GM21528 (cell line): ENCODE results near the gene CAPS.
A peak's percentile ranks its signal among the peaks of the same experiment; 100 is the strongest.

ENCODE experiments used
- ATAC-seq: cut with Tn5 transposase; IDR thresholded peaks from one replicate; pipeline ENCODE4 v1.9.1; 2021; ENCODE audit warnings: mild to moderate bottlenecking, moderate library complexity; ENCODE audit not compliant: unreplicated experiment, low FRiP score

CAPS gene

DNA sequence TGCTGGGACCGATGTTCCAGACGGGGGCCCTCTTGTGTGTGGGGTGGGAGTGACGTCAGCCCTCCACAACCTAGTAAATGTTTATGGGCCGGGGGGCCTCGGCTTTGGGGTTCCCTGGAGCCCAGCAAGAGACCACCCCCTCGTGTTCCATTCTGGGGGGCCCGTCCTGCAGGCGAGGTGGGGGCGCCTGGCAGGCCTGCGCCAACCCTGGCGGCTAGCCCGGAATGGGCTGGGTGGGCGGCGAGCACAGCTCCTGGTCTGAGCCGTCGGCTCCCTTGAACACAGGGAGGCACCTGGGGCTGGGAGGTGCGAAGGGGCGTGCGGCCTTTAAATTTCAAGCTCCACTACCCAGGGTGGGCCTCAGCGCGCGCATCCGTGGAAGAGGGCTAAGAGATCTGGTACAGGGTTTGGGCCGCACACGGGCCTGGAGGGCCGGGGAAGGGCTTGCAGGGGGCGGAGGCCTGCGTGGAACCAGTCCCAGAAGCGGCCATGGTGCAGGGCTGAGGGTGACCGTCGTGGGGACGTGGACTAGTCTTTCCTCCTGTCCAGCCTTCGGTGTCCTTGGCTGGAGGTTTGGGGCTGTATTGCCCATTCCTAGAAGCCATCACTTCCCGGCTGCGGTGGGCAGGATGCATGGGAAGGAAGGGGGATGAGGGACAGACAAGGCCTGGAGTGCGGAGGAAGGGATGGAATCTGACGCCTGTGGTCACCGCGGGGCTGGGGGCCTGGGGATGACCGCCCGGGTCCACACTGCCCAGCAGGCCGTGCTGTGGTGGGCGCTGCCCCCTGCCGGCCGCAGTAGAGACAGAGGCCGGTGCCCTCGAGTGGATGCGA is 21.9 kb upstream of the CAPS start:
- no peak for ATAC-seq

DNA sequence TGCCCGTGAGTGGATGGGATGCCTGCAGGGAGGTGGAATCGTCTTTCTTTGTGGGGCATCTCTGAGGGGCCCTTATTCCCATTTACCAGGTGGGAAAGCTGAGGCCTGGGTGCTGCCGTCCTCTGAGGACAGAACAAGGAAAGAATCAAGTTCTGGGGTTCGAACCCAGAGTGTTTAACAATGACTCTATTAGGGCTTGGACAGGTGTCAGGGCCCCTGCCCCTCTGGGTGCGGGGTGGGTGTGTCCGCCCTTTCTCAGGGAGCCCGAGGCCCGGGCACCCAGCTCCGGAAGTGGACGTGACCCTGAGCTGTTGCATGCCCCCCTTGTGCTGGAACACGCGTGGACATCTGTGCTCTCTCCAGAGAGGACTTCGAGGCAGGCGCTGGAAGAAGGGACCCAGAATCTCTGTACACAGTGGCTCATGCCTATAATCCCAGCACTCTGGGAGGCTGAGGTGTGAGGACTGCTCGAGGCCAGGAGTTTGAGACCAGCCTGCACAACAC is 21.2 kb upstream of the CAPS start:
- no peak for ATAC-seq

DNA sequence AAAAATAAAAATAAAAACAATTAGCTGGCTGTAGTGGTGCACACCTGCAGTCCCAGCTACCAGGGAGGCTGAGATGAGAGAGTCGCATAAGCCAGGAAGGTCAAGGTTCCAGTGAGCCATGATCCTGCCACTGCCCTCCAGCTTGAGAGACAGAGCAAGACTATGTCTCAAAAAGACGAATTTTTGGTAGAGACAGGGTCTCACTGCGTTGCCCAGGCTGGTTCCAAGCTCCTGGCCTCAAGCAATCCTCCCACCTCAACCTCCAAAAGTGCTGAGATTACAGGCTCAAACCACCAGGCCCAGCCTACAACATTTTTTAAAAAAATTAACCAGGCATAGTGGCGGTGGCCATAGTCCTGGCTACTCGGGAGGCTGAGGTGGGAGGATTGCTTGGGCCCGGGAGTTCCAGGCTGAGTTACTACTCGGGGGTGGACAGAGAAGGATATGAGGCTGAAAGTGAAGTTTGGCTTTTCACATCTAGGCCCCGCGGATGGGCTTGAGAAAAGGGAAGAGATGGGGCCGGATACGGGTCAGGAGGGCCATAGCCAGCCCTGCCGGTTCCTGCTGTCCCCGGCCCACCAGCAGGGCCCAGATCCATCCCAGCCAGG is 20.7 kb upstream of the CAPS start:
- ATAC-seq, result no peak

GRCh38 chr19:5893907-5894703 is 19.9 kb upstream of the CAPS start:
- no peak for ATAC-seq

DNA sequence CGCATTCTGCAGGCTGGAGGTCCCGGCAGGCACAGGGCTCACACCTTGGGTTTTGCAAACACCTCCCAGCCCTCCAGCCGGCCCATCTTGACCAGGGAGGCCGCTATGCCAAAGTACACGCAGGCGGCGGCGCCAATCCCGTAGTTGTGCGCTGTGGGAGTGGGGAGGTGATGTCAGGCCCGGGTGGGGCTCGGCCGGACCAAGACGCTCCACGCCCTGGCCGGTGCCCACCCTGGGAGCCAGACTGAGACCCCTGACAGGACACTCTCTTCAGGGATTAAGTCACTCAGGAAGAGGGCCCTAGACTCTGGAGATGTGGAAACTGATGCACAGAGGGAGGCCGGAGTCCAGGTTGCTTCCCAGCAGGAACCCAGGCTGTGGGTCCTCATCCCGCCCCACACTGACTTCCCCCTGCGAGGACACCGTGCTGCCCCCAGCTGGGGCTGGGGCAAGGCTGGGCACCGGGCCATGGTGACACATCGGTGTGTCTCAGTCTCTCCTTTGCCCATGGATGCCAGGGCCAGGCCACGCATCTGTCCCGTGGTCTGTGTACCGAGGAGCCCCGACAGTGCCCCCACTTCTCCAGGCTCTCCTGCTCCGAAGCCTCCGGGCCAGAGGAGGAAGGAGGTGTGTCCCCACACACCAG is 19.2 kb upstream of the CAPS start:
- ATAC-seq, result no peak

DNA sequence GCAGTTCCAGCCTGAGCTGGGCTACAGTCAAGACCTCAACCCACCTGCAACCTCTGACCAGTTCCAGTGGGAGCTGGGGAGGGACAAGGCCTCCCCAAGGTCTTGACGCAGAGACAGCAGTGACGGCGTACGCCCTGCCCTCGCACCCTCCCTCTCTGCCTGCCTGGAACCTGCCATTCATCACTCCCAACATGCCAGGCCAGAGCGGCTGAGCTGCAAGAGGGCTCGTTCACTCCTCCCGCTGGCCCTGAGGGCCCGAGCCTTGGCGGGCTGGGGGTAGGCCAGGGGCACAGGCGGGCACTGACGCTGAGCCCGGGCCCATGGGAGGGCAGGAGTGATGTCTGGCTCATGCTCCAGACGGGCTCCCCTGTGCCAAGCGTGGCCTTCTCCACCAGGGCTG is 18.6 kb upstream of the CAPS start:
- no peak for ATAC-seq

DNA sequence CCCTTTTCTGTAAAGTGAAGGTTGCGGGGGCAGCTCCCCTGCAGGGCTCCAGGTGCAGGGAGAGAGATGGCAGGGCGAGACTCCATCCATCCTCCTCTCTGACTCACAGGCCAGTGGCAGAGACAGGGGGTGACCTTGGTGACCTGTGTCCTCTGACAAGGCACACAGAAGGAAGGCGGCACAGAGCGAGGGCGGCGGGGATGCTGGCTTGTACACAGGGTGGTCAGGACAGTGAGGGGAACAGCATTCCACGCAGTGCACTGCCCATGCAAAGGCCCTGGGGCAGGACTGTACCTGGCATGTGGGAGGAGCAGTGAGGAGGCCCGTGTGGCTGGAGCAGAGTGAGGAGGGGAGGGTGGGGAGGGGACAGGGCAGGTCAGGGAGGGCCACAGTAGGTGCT is 18.2 kb upstream of the CAPS start:
- no peak for ATAC-seq

- ATAC-seq, result no peak
Measured at GRCh38 chr19:5896365-5897076, 17.5 kb upstream of the CAPS start.

DNA sequence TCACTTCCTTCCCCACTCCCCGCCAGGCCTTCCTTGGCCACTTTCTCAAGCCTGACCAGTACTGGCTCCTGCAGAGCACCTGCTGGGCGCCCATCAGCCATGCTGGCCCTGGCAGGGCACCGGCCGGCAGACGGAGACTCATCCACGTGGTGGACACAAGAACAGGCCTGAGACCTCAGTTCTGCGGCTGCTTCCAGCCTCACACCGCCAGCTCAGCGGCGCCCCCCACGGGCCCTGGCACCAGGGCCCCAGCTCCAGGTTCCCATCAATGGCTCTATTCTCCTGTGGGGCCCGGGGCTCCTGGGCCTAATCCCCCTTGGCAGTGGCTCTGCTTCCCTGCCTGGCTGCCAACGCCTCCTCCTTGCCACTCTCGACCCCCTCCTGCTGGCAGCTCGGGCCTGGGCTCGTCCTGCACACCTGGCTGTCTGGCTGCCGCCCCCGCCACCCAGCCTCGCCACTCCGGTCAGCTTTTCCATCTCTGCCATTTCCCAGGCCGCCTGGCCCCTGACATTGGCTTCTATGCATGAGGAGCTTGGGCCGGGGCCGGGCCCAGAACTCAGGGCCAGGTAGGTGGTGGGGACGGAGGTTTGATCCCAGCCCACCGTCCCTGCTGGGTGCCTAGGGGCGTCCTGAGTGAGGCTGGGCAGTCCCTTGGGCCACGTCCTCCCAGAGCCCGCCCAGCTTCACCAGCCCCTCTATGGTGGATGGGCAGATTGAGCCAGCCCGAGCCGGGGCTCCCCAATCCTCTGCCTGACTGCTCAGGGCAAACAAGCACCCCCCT is 16.7 kb upstream of the CAPS start:
- ATAC-seq, result no peak

GRCh38 chr19:5899728-5900526 is 14.1 kb upstream of the CAPS start:
- ATAC-seq, result no peak

GRCh38 chr19:5900976-5901375 is 13.1 kb upstream of the CAPS start:
- no peak for ATAC-seq

DNA sequence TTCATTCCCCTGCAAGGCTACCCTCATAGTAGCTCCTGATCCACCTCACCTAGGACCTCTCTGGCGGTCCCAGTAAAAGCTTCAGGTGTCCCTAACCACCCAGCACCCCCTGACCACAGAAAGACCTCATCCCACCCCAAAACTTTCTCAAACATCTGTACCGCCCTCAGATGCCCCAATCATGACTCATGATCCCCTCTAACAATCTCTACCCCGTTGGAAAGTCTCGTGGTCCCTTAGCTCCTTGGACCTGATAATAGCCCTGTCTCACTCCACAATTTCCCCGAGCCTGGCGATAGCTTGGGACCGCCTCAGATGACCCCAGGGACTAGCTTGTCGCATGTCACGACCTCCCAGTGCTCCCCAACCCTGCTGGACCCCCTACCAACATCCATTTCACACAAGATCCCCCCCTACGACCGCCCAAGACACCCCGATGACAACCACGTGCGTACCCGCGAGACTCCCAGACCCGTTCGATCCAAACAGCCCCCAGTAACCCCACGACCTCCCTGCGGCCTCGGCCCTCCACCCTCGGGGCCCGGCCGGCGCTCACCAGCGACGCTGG is 10.9 kb upstream of the CAPS start:
- no peak for ATAC-seq

DNA sequence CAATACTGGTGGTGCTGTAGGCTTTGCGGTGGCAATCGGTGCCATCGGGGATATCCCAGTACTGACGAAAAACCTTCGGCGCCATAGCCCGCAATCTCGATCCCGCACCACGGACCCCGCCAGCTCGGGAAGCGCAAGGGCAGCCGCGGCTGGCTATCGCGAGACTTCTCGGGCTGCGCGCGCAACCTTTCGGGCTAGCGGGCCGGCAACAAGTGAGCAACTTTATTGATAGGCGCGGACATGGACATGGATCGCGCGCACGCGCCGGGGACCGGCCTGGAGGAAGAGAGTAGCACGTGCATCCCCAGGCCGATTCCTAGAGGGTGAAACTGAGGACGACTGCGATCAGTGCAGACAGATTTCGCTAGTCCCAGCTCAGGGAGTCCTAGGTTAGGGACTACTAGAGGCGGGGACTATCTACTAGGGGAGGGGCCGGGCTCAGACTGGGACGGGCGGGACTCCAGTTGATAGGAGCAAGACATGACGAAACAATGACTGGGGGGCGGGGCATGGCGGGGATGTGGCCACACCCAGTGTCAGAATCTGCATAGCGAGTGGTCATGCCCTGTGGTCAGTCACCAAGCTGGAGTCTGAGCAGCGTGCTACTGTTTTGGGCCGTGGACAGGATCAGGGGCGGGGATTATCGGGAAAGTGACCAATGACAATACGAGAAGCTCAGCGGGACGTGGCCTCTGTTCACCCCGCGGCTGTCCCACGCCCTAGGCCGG is 10.3 kb upstream of the CAPS start, which contains the start of gene NDUFA11:
Gene NDUFA11 (minus strand): TSS at position 167 of the 728 bp plus-strand sequence. CDS start 82 bp downstream, at position 85.
- ATAC-seq, result peak; percentile 39

DNA sequence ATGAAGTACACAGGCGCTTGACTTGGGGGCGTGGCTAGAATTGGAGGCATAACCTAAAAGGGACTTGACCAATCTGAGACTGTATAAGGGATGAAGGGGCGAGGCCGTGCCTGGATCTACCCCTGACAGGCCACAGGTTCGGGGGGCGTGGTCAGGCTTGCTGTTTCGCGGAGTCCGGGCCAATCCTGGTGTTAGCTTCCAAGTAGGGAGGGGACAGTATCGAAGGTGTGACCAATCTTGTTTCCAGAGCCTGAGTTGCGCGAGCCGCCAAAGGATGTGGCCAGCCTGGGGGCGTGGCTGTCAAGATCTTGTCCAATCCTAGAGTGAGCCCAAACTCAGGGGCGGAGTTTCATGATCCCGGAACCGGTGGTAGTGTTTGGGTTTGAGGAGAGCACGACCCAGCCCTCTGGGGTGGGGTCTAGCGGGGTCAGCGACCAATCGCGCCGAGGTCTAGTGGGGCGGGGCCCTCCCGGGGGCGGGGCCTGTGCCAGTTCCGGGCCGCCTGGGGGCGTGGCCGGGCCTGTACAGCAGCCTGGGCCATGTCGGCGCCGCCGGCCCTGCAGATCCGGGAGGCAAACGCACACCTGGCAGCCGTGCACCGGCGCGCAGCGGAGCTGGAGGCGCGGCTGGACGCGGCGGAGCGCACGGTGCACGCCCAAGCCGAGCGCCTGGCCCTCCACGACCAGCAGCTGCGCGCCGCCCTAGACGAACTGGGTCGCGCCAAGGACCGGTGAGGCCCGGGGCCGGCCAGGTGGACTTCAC is 9.5 kb upstream of the CAPS start, which contains the start of gene VMAC:
Gene VMAC (plus strand): TSS at position 521 of the 762 bp plus-strand sequence. CDS start 19 bp downstream, at position 540.
- ATAC-seq, result peak; percentile 76

DNA sequence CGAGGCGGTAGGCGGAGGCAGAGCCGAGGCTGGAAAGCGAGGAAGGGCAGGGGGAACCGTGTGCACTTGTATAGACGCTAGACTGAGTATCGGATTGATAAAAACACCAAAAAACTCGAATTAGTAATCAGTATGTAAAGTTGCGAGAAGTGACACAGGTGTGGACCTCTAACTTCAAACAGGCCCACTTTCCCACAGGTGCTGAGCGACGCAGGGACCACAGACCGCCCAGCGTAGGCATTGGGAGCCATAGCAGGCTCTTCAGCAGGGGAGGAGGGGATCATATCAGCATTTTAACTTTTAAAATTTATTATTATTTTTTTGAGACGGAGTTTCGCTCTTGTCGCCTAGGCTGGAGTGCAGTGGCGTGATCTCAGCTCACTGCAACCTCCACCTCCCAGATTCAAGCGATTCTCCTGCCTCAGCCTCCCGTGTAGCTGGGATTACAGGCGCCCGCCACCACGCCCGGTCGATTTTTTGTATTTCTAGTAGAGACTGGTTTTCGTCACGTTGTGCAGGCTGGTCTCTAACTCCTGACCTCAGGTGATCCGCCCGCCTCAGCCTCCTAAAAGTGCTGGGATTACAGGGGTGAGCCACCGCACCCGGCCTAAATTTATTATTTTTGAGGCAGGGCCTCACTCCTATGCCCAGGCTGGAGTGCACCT is 8.8 kb upstream of the CAPS start:
- no peak for ATAC-seq

GRCh38 chr19:5907241-5907640 is 6.8 kb upstream of the CAPS start:
- no peak for ATAC-seq
